Measurements from ENCODE around the gene SMAD4. TPM values are rescaled to one million over a fixed set of nuclear protein-coding genes. Genes with fewer than 3 reads are reported as not detected.

Gene SMAD4
- total RNA-seq, 1 experiment from 2014 or later, result 96.3 TPM

GRCh38 chr18:51044928-51045585 lies 15.0 kb downstream of the SMAD4 start:
- TF ChIP-seq, protein P1, sequence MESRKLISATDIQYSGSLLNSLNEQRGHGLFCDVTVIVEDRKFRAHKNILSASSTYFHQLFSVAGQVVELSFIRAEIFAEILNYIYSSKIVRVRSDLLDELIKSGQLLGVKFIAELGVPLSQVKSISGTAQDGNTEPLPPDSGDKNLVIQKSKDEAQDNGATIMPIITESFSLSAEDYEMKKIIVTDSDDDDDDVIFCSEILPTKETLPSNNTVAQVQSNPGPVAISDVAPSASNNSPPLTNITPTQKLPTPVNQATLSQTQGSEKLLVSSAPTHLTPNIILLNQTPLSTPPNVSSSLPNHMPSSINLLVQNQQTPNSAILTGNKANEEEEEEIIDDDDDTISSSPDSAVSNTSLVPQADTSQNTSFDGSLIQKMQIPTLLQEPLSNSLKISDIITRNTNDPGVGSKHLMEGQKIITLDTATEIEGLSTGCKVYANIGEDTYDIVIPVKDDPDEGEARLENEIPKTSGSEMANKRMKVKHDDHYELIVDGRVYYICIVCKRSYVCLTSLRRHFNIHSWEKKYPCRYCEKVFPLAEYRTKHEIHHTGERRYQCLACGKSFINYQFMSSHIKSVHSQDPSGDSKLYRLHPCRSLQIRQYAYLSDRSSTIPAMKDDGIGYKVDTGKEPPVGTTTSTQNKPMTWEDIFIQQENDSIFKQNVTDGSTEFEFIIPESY (IDR thresholded peaks at IDR 0.05; ENCODE audit: extremely low read depth, insufficient replicate concordance, low read length), result no peak
- TF ChIP-seq SRF (IDR thresholded peaks at IDR 0.05; ENCODE audit: low read depth), result no peak
- no peak for TF ChIP-seq CEBPB (IDR thresholded peaks at IDR 0.05; ENCODE audit: low read depth)
- TF ChIP-seq CTCF (IDR thresholded peaks at IDR 0.05 in 2 of 3, conservative IDR thresholded peaks at IDR 0.05 in 1 of 3; ENCODE audit: borderline replicate concordance in 1 of 3, insufficient read depth in 1 of 3, low read depth in 2 of 3, low read length in 2 of 3), result no peak
- TF ChIP-seq ZNF274 (IDR thresholded peaks at IDR 0.05; ENCODE audit: low read depth, low read length), result no peak
- TF ChIP-seq SIN3A (IDR thresholded peaks at IDR 0.05; ENCODE audit: low read depth), result no peak
- no peak for TF ChIP-seq ZFX (IDR thresholded peaks at IDR 0.05)
- no peak for TF ChIP-seq SP1 (IDR thresholded peaks at IDR 0.05; ENCODE audit: low read depth)
- no peak for TF ChIP-seq FOSL1 (IDR thresholded peaks at IDR 0.05; ENCODE audit: low read depth)
- no peaks in the 10 kb centered on the region for H3K4me1 ChIP-seq (ENCODE audit: control insufficient read depth in 1 of 2, insufficient read depth in 2 of 2, low read length in 2 of 2)
- H4K20me1 ChIP-seq (ENCODE audit: insufficient read depth), result no peaks in the 10 kb centered on the region
- ATAC-seq (no peak), DNase-seq (ENCODE audit: low read depth, low spot score) (no peak)
- POLR2A ChIA-PET, result no interaction called here
- RAD21 ChIA-PET (ENCODE audit: low non-redundant PET in 1 of 2, low total read pairs in 2 of 2, uncharacterized antibody in 2 of 2, unreplicated experiment in 2 of 2), result no interaction called here
- no peaks in the 10 kb centered on the region for H3K9me2 ChIP-seq (ENCODE audit: insufficient read depth)
- H3K9me3 ChIP-seq (ENCODE audit: control insufficient read depth in 1 of 2, insufficient read depth in 1 of 2, low read depth in 1 of 2, low read length in 2 of 2), result no peaks in the 10 kb centered on the region
- no peak overlapping the region for H3K9ac ChIP-seq (ENCODE audit: low read length)
- intact Hi-C loops (cut with micrococcal nuclease), result no loop called here
- no peak overlapping the region for H3K4me3 ChIP-seq (replicated peaks in 1 of 2; ENCODE audit: low read depth in 1 of 2, low read length in 2 of 2)
- peaks cover 0 to 18% of the 10 kb centered on the region in 2 experiments; a peak in 3 of 4 replicates for H3K36me3 ChIP-seq (ENCODE audit: control insufficient read depth in 1 of 2, insufficient read depth in 2 of 2, low read length in 2 of 2)
- no peak overlapping the region for H2AFZ ChIP-seq (ENCODE audit: low read depth, low read length, poor library complexity, severe bottlenecking)
- no peak overlapping the region for H3K4me2 ChIP-seq (ENCODE audit: low read length)
- no TSS peak for BruUV-seq (replicated peaks)
- CTCF ChIA-PET, result no interaction called here
- H3K79me2 ChIP-seq (ENCODE audit: insufficient read depth, low read length), result peaks cover 86% of the 10 kb centered on the region
- no peaks in the 10 kb centered on the region for H3K27me3 ChIP-seq (ENCODE audit: insufficient read depth, low read length)
- no peak overlapping the region for H3K27ac ChIP-seq (ENCODE audit: low read depth, low read length)

Data from HCT116 (cell line).